Measurements from ENCODE around the gene GLG1.
"Not testable (repeated sequence)": the region's sequence is repeated elsewhere in the genome, so short reads cannot be mapped to it uniquely, and the experiment has no call there.

DNA sequence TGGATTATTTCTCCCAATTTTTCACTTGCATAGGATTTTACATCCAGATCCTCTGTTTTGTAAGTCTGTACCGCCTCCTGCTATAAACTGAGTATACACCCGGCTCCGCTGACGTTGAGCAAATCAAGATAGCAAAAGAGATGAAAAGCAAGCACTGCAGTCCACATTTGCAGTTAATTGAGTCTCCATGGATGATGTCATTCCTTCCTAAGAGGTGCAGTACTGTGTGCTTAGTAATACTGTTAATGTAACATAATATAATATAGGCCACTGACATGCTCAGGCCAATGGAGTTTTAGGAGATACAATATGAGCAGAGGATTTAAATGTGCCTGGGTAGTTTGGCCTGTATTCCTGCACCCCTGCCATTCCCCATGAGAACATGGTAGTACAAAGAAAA, 72.3 kb downstream of the GLG1 start:
- not testable (repeated sequence) for TF ChIP-seq POLR2A (IDR thresholded peaks at IDR 0.05)
- TF ChIP-seq, protein P1, sequence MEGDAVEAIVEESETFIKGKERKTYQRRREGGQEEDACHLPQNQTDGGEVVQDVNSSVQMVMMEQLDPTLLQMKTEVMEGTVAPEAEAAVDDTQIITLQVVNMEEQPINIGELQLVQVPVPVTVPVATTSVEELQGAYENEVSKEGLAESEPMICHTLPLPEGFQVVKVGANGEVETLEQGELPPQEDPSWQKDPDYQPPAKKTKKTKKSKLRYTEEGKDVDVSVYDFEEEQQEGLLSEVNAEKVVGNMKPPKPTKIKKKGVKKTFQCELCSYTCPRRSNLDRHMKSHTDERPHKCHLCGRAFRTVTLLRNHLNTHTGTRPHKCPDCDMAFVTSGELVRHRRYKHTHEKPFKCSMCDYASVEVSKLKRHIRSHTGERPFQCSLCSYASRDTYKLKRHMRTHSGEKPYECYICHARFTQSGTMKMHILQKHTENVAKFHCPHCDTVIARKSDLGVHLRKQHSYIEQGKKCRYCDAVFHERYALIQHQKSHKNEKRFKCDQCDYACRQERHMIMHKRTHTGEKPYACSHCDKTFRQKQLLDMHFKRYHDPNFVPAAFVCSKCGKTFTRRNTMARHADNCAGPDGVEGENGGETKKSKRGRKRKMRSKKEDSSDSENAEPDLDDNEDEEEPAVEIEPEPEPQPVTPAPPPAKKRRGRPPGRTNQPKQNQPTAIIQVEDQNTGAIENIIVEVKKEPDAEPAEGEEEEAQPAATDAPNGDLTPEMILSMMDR (IDR thresholded peaks at IDR 0.05): not testable (repeated sequence)

All from Peyer's patch (tissue), 4 donors.